ENCODE results near the gene GAA.

Gene GAA

DNA sequence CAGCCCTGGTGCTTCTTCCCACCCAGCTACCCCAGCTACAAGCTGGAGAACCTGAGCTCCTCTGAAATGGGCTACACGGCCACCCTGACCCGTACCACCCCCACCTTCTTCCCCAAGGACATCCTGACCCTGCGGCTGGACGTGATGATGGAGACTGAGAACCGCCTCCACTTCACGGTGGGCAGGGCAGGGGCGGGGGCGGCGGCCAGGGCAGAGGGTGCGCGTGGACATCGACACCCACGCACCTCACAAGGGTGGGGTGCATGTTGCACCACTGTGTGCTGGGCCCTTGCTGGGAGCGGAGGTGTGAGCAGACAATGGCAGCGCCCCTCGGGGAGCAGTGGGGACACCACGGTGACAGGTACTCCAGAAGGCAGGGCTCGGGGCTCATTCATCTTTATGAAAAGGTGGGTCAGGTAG lies 3.6 kb downstream of the GAA start:
- no peak for DNase-seq

DNA sequence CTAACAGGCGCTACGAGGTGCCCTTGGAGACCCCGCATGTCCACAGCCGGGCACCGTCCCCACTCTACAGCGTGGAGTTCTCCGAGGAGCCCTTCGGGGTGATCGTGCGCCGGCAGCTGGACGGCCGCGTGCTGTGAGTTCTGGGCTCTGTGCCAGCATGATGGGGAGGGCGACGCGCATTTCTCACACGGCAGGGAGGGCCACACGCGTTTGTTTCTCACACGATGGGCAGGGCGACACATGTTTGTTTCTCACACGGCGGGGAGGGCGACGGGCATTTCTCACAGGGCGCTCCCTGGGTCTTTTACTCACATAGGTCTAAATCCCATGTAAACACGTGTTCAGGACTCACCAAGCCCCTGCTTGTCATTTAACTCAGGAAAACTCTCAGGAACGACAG lies 4.4 kb downstream of the GAA start:
- DNase-seq = no peak

DNA sequence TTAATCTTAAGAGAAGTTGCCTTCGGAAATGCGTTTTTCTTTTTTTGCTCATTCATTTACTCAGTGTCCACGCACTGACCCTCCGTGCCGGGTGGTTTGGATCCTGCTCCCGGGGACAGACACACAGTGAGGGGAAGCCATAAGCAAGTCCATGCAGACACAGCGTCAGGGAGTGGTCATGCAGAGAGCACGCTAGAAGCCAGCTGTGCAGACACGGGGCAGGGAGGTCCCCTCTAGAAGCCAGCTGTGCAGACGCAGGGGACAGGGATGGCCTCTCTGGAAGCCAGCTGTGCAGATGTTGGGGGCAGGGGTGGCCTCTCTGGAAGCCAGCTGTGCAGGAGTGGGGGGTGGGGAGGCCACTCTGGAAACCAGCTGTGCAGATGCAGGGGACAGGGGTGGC lies 4.8 kb downstream of the GAA start:
- no peak for DNase-seq

DNA sequence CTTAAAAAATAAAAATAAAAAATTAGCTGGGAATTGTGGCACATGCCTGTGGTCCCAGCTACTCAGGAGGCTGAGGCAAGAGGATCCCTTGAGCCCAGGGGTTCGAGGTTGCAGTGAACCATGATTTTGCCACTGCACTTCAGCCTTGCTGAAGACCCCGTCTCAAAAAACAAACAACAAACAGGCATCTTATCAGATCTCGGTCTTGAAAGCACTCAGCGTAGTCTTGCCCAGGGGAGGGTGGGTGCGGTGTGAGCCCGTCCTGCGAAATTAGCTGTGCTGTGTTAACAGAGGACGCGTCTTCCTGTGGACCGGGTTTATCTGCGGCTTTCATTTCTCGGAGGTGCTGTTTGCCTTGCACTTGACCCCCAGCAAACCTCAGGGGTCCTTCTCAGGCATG lies 5.4 kb downstream of the GAA start:
- DNase-seq = no peak

DNA sequence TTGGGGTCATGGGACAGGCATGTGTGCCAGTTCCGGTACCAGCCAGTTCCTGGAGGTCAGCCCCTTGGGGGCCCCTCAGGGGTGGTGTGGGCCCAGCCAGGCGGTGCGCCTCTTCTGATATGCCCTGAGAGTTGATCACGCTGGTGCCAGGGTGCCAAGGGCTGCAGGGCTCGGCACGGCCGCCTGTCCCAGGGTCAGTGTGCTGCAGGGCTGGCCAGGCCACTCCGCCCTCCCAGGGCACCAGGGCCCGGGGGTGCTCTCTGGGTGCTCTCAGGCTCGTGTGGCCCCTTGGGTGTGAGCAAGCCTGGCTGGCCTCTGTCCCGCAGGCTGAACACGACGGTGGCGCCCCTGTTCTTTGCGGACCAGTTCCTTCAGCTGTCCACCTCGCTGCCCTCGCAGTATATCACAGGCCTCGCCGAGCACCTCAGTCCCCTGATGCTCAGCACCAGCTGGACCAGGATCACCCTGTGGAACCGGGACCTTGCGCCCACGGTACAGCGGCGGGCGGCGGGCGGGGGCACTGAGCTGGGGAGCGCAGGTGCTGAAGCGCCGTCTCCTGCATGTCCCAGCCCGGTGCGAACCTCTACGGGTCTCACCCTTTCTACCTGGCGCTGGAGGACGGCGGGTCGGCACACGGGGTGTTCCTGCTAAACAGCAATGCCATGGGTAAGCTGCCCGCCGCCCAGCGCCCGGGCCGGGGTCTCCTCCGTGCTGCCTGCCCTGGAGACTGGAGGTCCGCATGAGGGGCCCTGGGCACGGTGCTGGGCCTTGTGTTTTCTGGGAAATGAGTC lies 6.0 kb downstream of the GAA start:
- DNase-seq = no peak

DNA sequence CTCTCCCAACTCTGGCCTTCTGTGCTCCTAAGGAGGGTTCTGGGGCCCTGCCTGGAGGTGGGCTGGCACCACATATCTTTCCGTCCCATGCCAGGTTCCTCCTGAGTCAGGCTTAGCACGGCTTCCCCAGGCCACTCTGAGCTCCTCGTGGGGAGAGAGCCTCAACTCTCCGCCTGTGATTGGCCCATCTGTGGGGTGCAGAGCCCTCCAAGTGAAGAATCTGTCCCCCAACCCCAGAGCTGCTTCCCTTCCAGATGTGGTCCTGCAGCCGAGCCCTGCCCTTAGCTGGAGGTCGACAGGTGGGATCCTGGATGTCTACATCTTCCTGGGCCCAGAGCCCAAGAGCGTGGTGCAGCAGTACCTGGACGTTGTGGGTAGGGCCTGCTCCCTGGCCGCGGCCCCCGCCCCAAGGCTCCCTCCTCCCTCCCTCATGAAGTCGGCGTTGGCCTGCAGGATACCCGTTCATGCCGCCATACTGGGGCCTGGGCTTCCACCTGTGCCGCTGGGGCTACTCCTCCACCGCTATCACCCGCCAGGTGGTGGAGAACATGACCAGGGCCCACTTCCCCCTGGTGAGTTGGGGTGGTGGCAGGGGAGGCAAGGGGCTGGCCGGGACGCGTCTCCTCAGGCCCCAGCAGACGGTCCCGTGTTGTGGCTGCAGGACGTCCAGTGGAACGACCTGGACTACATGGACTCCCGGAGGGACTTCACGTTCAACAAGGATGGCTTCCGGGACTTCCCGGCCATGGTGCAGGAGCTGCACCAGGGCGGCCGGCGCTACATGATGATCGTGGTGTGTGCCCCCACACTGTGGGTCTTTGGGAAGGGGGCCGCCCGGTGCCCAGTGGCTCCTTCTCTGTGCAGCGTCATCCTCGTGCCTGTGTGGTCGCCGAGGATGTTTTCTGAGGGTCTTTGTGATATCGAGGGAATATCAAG lies 6.9 kb downstream of the GAA start:
- DNase-seq = no peak

DNA sequence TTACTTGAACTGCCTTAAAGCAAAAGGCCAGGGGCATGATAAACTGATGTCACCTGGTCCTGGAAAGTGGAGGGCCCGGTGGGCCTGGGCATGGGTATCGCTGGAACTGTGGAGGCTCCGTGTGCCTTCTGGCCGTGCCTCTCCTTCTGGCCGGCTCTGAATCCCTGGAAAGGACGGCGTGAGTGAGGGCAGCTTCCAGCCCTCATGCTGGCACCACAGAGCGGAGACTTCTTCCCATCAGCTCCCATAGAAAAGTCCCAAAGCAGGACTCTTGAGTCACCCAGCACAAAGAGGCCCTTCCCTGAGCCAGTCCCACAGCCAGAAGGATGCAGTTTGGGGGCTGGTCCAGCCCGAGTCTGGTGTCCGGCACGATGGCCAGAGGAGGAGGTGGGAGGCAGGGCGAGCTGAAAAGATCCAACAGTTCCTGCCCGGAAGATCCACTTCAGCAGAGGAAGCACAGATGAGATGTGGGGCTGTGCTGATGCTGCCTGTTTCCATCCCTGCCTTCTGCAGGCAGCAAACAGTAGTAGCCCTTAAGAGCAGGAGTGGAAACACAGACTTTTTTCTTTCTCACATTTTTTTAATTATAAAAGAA lies 7.8 kb downstream of the GAA start:
- DNase-seq = no peak

DNA sequence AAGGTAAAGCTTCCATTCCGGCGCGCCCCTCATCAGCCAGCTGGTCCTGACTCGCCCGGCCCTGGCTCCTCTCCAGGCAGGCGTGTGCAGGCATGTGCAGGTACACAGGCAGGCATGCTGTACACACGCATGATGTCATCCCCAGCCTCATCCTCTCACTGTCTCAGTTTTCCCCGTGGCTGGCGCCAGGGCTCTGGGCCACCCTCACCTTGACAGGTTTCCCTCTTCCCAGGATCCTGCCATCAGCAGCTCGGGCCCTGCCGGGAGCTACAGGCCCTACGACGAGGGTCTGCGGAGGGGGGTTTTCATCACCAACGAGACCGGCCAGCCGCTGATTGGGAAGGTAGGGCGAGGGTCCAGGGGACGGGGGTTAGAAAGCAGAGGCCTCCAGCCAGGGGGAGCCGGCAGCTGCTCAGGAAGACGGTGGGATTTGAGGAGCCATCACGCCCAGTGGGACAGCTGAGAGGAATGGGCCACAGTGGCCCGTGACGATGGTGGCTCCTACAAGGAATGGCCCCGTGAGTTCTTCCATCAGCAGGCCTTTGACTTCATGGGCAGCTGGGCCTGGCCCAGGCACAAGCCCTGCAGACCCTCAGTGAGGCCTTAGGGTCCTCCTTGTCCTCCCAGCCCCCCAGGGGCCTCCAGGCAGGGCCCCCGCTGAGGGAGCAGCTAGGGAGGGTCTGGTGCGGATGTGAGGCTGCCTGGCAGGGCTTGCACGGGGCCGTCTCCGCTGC lies 8.5 kb downstream of the GAA start:
- DNase-seq = no peak

DNA sequence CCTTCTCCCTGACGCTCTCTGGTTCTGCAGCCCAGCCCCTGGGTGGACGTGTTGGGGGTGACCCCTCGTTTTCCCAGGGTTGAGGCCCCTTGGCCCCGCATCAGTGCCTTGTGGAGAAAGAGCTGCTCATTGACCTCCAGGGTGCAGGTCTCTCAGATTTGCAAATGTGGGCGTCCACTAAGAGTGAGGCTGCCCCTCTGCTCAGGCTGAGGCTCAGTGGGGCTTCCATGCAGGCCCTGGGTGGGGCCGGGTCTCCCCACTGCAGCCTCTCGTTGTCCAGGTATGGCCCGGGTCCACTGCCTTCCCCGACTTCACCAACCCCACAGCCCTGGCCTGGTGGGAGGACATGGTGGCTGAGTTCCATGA lies 9.0 kb downstream of the GAA start:
- no peak for DNase-seq

DNA sequence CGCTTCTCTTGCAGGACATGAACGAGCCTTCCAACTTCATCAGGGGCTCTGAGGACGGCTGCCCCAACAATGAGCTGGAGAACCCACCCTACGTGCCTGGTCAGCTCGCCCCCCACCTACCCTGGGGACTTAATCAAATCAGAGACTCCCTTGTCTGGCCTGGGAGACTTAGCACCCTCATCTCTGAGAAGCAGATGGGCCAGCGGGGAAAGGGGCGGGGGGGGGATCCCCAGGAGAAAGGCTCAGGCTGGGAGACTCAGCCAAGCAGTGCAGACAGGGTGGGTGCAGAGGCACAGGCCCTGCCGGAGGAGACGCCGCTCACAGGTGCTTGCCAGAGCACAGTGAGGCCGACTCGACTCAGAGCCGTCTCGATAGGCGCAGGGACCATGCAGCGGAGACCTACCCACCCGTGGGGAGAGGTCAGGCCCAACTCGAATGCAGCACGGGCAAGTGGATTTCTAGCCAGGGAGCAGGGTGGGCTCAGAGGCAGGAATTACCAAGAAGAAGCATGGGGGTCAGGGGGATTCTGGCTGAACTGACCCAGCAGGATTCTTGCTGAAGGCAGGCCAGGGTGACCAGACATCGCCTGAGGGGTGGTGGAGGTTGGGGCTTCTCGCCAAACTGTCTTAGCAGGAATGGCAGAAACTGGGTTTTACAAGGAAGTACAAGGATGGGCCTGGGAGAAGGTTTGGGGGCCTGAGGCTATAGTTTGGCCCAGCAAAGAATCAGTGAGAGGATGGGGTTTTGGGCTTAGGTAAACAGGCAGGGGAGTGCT lies 9.7 kb downstream of the GAA start:
- DNase-seq = no peak

DNA sequence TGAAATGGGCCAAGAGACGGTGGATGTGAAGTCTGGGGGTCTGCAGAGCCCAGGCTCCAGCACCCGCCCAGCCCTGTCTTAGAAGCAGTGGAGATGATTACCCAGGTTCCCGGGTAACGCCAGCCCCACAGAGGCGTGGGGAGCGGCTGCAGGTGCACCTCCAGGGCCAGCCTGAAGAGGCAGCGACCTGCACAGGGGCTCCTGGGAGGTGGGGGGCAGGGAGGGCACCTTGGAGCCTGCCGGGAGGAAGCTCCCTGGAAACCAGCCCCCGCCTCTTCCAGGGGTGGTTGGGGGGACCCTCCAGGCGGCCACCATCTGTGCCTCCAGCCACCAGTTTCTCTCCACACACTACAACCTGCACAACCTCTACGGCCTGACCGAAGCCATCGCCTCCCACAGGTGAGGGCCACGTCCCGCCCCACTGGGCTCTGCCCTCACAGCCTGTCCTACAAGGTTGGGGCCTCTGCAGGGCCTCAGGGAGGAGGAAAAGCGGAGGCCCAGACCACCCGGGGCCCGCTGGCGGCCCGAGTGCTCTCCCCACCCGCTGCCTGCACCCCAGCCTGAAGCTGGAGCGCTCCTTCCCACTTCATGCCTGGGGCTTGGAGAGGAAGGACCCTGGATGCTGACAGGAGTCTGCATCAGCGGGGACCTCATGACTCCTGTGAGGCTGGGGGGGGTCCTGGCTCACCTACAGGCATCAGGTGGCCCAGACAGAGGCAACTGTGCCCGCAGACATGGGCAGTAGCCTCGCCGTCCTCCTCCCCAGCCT lies 10.5 kb downstream of the GAA start:
- DNase-seq = no peak

DNA sequence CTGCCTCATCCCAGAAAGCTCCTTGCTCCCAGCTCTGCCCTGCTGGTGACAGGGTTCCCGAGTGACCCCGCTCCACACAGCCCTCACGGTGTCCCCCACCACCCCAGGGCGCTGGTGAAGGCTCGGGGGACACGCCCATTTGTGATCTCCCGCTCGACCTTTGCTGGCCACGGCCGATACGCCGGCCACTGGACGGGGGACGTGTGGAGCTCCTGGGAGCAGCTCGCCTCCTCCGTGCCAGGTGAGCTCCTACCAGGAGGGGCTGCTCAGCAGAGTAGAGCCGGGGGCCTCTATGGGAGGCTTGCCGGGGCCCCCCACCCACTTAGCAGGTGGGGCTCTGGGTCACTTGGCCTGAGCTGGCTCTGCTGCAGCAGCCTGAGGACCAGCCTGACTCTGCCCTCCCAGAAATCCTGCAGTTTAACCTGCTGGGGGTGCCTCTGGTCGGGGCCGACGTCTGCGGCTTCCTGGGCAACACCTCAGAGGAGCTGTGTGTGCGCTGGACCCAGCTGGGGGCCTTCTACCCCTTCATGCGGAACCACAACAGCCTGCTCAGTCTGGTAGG lies 11.2 kb downstream of the GAA start:
- DNase-seq = no peak

DNA sequence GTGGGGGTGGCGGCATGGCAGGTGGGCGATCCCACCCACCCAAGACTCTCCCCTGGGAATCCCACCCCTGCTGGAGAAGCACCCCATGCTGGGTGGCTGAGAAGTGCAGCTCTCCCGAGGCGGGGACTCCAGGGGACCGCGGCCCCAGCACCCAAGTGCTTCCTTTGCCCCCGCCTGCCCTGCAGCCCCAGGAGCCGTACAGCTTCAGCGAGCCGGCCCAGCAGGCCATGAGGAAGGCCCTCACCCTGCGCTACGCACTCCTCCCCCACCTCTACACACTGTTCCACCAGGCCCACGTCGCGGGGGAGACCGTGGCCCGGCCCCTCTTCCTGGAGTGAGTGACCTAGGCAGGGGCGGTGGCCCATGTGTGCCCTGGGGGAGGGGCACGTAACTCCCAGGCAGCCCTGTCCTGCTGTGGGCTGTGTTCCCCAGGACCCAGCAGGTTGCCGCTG lies 11.7 kb downstream of the GAA start:
- DNase-seq = no peak

DNA sequence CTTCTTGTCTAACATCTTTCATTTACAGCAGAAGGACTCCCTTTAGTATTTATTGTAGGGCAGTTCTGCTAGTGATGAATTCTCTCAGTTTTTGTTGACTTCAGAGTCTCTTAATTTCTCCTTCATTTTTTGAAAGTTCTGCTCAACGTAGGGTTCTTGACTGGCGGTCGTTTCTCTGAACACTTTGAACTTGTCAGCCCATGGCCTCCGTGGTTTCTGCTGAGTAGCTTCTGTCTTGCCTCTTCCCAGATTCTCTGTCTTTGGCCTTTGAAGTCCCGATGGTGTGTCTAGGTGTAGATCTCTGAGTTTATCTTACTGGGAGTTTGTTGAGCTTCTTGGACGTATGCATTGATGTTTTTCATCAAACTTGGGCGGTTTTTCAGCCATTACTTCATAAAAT lies 13.4 kb downstream of the GAA start:
- no peak for DNase-seq

DNA sequence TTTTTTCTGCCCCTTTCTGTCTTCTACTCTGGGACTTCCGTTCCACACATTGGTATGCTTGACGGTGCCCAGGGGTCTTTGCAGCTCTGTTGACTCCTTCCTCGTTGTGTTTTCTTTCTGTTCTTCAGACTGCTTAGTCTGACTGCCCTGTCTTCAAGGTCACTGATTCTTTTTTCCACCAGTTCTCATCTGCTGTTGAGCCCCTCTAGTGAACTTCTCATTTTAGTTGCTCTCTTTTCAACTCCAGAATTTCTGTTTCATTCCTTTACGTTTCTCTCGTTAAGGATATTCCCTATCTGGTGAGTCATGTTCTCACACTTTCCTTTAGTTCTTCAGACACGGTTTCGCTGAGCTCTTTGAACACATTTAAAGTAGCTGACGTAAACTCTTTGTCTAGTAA lies 13.8 kb downstream of the GAA start:
- no peak for DNase-seq

DNA sequence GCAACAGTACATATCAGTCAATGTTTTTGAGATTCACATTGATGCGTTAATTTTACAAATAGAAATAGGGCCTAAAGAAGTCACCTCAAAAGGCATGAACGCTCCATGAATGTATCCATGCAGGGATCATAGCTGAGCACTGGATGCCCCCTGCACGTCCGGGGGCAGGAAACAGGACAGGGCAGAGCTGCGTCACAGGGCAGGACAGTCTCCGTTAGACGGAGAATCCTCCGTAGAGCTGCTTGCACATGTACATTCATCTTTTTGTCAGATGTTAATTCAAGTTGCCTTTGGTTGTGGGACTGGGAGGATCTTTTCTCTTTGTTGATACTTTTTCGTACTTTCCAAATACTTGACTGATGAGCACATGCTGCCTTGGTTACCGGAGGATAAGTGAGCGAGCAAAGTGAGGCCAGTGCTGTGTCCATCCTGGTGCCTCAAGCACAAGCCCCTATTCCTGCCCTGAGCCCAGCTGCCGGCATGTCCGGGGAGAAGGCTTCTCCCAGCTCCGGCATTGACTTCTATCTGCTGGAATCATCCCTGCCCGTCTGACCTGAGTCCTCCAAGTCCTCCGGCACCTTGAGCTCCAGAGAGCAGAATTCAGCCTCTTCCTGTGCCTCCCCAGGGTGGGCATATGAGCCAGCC lies 15.0 kb downstream of the GAA start:
- no peak for DNase-seq

DNA sequence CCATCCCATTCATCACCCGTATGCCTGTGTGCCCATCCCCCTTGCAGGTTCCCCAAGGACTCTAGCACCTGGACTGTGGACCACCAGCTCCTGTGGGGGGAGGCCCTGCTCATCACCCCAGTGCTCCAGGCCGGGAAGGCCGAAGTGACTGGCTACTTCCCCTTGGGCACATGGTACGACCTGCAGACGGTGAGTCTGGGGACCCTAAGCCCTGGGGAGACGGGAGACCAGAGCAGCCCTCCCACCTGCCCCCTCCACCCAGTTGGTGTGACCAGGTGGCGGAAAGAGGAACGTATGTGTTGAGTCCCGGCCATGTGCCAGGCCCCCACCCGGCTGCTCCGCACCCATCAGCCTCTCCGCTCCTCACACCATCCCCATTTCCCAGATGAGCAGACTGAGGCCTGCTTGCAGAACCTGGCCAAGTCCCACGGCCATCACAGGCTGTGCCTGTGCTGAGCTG lies 15.6 kb downstream of the GAA start:
- DNase-seq = no peak

DNA sequence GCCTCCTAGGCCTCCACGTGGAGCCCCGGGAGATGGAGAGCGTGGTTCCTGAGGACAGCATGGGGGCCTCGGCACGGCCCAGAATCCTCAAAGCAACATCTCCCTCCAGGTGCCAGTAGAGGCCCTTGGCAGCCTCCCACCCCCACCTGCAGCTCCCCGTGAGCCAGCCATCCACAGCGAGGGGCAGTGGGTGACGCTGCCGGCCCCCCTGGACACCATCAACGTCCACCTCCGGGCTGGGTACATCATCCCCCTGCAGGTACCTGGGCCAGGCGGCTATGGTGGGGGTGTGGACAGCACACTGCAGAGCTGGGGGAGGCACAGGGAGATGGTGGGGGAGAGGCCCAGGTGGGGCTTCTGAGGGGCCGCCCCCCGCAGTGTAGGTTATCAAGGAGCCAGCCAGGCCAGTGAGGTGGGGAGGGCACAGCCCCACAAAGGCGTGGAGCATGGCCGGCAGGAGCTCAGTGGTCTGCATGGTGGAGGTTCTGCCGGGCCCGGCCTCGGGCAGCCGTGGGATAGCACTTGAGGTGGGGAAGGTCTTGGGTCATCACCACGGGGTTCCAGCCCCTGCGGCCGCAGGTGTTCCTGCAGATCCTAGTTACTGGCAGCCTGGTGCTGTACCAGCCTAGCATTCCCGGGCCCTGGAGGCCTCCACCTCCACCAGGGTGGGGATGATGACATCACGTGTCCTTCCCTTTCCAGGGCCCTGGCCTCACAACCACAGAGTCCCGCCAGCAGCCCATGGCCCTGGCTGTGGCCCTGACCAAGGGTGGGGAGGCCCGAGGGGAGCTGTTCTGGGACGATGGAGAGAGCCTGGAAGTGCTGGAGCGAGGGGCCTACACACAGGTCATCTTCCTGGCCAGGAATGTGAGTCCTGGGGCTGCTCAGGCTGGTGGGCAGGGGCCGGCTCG lies 16.4 kb downstream of the GAA start:
- no peak for DNase-seq

DNA sequence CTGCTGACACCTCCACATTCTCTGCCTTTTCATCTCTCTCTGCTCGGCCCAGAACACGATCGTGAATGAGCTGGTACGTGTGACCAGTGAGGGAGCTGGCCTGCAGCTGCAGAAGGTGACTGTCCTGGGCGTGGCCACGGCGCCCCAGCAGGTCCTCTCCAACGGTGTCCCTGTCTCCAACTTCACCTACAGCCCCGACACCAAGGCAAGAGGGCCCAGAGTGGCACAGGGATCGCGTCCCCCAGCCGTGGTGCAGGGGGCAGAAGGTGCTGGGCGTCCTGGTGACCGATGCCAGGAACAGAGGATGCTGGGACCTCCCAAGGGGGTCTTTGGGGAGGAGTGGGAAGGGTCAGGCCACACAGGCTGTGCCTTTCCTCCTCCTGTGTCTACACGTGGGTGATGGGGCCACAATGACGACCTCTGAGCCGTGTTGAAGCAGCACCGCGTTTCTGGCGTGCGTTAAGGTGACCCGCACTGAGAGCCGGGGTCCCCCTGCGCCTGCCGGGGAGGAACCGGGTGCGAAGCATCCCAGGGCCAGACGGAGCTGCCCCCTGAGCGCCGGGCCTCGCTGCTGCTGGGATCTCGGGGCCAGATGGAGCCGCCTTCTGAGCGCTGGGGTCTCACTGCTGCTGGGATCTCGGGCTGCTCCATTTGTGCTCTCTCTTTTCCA lies 17.4 kb downstream of the GAA start:
- DNase-seq = no peak
